ENCODE measurements around the gene CCSER1. TPM values are rescaled to one million over a fixed set of nuclear protein-coding genes. Genes with fewer than 3 reads are reported as not detected.
"Not testable (repeated sequence)": the region's sequence is repeated elsewhere in the genome, so short reads cannot be mapped to it uniquely, and the experiment has no call there.

Gene CCSER1
- total and polyA plus RNA-seq, 8 donors, result 2.0 to 9.0 (median 4.2) TPM

DNA sequence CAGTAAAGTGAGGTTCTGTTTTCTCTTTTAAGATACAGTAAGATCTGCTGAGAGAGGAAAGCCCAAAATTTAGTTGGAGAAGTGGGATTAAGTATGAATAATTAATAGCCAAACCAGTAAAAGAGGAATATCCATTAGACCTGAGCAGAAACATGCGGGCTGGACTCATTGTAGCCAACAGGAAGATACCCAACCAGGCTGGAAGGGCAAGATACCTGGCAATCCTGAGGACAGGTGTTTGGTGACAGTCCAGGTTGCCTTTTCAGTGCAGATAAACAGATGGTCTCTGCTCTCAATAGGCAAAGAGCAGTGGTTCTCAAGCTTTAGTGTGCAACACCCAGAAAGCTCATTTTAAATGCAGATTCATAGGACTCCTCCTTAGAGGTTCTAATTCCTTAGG is 1195.8 kb downstream of the CCSER1 start:
- intact Hi-C loops (cut with DNase I), result no loop called here
- H3K9me3 ChIP-seq, result peaks cover 3 to 21% of the 10 kb centered on the region in 2 donors
- no peaks in the 10 kb centered on the region for H3K27me3 ChIP-seq
- H3K4me1 ChIP-seq, result no peaks in the 10 kb centered on the region
- DNase-seq, result no peak
- TF ChIP-seq, protein P1, sequence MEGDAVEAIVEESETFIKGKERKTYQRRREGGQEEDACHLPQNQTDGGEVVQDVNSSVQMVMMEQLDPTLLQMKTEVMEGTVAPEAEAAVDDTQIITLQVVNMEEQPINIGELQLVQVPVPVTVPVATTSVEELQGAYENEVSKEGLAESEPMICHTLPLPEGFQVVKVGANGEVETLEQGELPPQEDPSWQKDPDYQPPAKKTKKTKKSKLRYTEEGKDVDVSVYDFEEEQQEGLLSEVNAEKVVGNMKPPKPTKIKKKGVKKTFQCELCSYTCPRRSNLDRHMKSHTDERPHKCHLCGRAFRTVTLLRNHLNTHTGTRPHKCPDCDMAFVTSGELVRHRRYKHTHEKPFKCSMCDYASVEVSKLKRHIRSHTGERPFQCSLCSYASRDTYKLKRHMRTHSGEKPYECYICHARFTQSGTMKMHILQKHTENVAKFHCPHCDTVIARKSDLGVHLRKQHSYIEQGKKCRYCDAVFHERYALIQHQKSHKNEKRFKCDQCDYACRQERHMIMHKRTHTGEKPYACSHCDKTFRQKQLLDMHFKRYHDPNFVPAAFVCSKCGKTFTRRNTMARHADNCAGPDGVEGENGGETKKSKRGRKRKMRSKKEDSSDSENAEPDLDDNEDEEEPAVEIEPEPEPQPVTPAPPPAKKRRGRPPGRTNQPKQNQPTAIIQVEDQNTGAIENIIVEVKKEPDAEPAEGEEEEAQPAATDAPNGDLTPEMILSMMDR (IDR thresholded peaks at IDR 0.05), result no peak
- H3K4me3 ChIP-seq, result no peak overlapping the region
- H3K27ac ChIP-seq, result no peak overlapping the region
- H3K36me3 ChIP-seq, result no peaks in the 10 kb centered on the region
- ATAC-seq, result no peak

- H3K4me3 ChIP-seq, result no peak overlapping the region
- no peak overlapping the region for H3K27ac ChIP-seq
- TF ChIP-seq, protein P1 (IDR thresholded peaks at IDR 0.05), result no peak
- ATAC-seq (no peak), DNase-seq (peak in 1 of 4 donors; percentile 1)
- H3K9me3 ChIP-seq, result peaks cover 3 to 30% of the 10 kb centered on the region in 2 donors
- no peaks in the 10 kb centered on the region for H3K36me3 ChIP-seq
- intact Hi-C loops (cut with DNase I), result no loop called here
- no peaks in the 10 kb centered on the region for H3K4me1 ChIP-seq
- H3K27me3 ChIP-seq, result no peaks in the 10 kb centered on the region
Observed at GRCh38 chr4:91325495-91325894, 1198.3 kb downstream of the CCSER1 start.

DNA sequence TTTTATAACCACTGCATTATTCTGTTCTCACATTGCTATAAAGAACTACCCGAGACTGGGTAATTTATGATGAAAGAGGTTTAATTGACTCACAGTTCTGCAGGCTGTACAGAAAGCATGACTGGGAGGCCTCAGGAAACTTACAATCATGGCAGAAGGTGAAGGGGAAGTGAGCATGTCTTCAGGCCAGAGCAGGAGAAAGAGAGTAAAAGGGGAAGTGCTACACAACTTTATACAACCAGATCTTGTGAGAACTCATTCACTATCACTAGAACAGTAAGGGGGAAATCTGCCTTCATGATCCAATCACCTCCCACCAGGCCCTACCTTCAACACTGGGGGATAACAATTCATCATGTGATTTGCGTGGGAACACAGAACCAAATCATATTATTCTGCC is 1199.0 kb downstream of the CCSER1 start:
- intact Hi-C loops (cut with DNase I); H3K36me3 ChIP-seq; H3K27me3 ChIP-seq; H3K27ac ChIP-seq; H3K4me3 ChIP-seq; H3K4me1 ChIP-seq; DNase-seq; ATAC-seq: not testable (repeated sequence)
- peaks cover 3 to 30% of the 10 kb centered on the region in 2 donors for H3K9me3 ChIP-seq

DNA sequence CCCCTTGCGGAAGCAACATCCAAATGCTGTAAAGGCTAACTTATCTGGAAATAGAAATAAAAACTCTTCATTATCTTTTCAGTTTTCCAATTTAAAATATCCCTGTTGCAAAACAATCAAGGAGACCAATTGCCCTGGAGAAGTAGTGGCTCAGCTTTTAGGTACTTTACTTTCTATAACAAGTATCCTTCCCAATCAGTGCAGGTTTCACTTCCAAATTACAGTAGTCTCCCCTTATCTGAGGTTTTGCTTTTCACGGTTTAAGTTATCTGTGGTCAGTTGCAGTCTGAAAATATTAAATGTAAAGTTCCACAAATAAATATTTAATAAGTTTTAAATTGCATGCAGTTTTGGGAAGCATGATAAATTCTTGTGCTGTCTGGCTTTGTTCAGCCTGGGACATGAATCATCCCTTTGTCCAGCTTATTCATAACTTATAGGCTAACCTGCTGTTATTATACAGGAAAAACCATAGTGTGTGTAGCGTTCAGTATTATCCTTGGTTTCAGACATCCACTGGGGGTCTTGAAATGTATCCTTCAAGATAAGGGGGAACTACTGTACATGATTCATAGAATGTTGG is 1203.5 kb downstream of the CCSER1 start:
- no peak overlapping the region for H3K4me3 ChIP-seq
- TF ChIP-seq, protein P1 (IDR thresholded peaks at IDR 0.05), result no peak
- no peaks in the 10 kb centered on the region for H3K27me3 ChIP-seq
- H3K4me1 ChIP-seq, result no peaks in the 10 kb centered on the region
- H3K27ac ChIP-seq, result no peak overlapping the region
- peaks cover 3 to 26% of the 10 kb centered on the region in 2 donors for H3K9me3 ChIP-seq
- no peaks in the 10 kb centered on the region for H3K36me3 ChIP-seq
- intact Hi-C loops (cut with DNase I), result no loop called here
- ATAC-seq (no peak), DNase-seq (no peak)

- no peak overlapping the region for H3K4me3 ChIP-seq
- no peaks in the 10 kb centered on the region for H3K4me1 ChIP-seq
- H3K27ac ChIP-seq, result no peak overlapping the region
- TF ChIP-seq, protein P1 (IDR thresholded peaks at IDR 0.05), result no peak
- H3K9me3 ChIP-seq, result no peaks in the 10 kb centered on the region
- DNase-seq (no peak), ATAC-seq (no peak)
- H3K27me3 ChIP-seq, result no peaks in the 10 kb centered on the region
- intact Hi-C loops (cut with DNase I), result no loop called here
- H3K36me3 ChIP-seq, result no peaks in the 10 kb centered on the region
Observed at GRCh38 chr4:91340822-91341221, 1213.6 kb downstream of the CCSER1 start.

DNA sequence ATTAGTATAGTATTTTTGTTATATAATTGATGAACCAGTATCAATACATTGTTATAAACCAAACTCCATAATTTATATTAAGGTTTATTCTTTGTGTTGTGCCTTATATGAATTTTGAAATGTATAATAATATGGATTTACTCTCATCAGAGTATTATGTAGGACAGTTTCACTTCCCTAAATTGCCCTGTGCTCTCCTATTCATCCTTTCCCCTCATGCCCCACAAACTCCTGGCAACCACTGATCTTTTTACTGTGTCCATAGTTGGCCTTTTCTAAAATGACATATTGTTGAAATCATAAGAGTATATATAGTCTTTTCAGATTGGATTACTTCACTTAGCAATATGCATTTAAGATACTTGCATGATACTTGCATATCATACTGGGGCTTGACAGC is 1218.4 kb downstream of the CCSER1 start:
- Histone ChIP-seq H3K27ac (no peak overlapping the region), H3K36me3 (no peaks in the 10 kb centered on the region), H3K4me3 (no peak overlapping the region), H3K4me1 (no peaks in the 10 kb centered on the region), H3K27me3 (no peaks in the 10 kb centered on the region), H3K9me3 (no peaks in the 10 kb centered on the region)
- intact Hi-C loops (cut with DNase I), result no loop called here
- DNase-seq (no peak), ATAC-seq (no peak)
- TF ChIP-seq, protein P1 (IDR thresholded peaks at IDR 0.05), result no peak

DNA sequence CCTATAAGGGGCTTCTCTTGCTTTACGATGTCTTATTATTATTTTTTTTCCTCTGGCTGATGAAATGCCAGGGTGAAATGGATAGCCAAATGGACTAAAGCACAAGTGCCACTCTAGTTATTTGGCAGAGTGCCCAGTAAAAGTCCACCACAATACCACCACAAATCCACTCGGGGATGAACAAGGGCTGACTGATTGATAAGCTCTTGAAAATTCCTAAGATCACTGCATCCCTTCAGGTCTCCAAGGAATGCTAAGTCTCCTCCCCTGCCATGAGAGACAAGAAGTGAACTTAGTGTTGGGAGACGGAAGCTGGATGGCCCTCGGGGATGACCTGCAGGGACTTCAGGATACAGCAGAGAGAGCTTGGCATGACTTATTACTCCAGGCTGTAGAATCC is 1229.3 kb downstream of the CCSER1 start:
- intact Hi-C loops (cut with DNase I); ATAC-seq; DNase-seq: not testable (repeated sequence)

GRCh38 chr4:91358016-91358415 is 1230.8 kb downstream of the CCSER1 start:
- H3K9me3 ChIP-seq, result peaks cover 0 to 28% of the 10 kb centered on the region in 2 donors
- H3K4me1 ChIP-seq; intact Hi-C loops (cut with DNase I); ATAC-seq; H3K36me3 ChIP-seq; H3K27ac ChIP-seq; H3K4me3 ChIP-seq; DNase-seq; H3K27me3 ChIP-seq: not testable (repeated sequence)

More for the DNA sequence above, 1229.3 kb downstream of the CCSER1 start:
- peaks cover 0 to 31% of the 10 kb centered on the region in 2 donors for H3K9me3 ChIP-seq
- H3K27ac ChIP-seq, H3K4me3 ChIP-seq, H3K36me3 ChIP-seq, H3K4me1 ChIP-seq, H3K27me3 ChIP-seq: not testable (repeated sequence)
